Endodermal cell (in vitro differentiated cells): ENCODE measurements around the gene CHST9. TPM values are rescaled to one million over a fixed set of nuclear protein-coding genes. Genes with fewer than 3 reads are reported as not detected.

Source experiments
- DNase-seq: peaks from one replicate; pipeline ENCODE4 v3.0.0-alpha.2; 2017
- H3K27ac ChIP-seq: 2 replicates; pipeline ENCODE4 v1.5.1; 2013; ENCODE audit warnings: mild to moderate bottlenecking, low read depth, low read length, moderate library complexity
- H3K27me3 ChIP-seq: 2 replicates; pipeline ENCODE4 v1.6.1; 2013; ENCODE audit warnings: mild to moderate bottlenecking, low read length, moderate library complexity; ENCODE audit not compliant: insufficient read depth, control insufficient read depth, poor library complexity, severe bottlenecking
- H3K36me3 ChIP-seq: 2 replicates; pipeline ENCODE4 v1.7.0; 2013; ENCODE audit warnings: mild to moderate bottlenecking, low read length, moderate library complexity; ENCODE audit not compliant: control insufficient read depth, insufficient read depth
- H3K4me1 ChIP-seq: one replicate; pipeline ENCODE4 v1.7.0; 2013; ENCODE audit warnings: low read length; ENCODE audit not compliant: control insufficient read depth, insufficient read depth
- H3K4me3 ChIP-seq: 2 replicates; pipeline ENCODE4 v1.5.1; 2013; ENCODE audit warnings: mild to moderate bottlenecking, low read length, moderate library complexity
- H3K9ac ChIP-seq: 2 replicates; pipeline ENCODE4 v1.6.1; 2013; ENCODE audit warnings: mild to moderate bottlenecking, low read length, moderate library complexity; ENCODE audit not compliant: poor library complexity, severe bottlenecking; ENCODE audit errors: extremely low read depth
- H3K9me3 ChIP-seq: 2 replicates; pipeline ENCODE4 v1.6.1; 2013; ENCODE audit warnings: mild to moderate bottlenecking, low read length, moderate library complexity; ENCODE audit not compliant: control insufficient read depth
- H3K27ac Mint-ChIP-seq: 2 replicates; pipeline ENCODE4 v1.8.0; 2020; ENCODE audit warnings: mixed read lengths
- H3K27me3 Mint-ChIP-seq: 2 replicates; pipeline ENCODE4 v1.8.0; 2021; ENCODE audit warnings: mild to moderate bottlenecking, mixed read lengths; ENCODE audit not compliant: insufficient read depth
- H3K36me3 Mint-ChIP-seq: 2 replicates; pipeline ENCODE4 v1.8.0; 2020; ENCODE audit warnings: low read depth, mixed read lengths
- H3K4me1 Mint-ChIP-seq: 2 replicates; pipeline ENCODE4 v1.8.0; 2020; ENCODE audit warnings: mixed read lengths
- H3K4me3 Mint-ChIP-seq: 2 replicates; pipeline ENCODE4 v1.8.0; 2020; ENCODE audit warnings: mild to moderate bottlenecking, moderate library complexity, mixed read lengths
- H3K9me3 Mint-ChIP-seq: 2 replicates; pipeline ENCODE4 v1.8.0; 2020; ENCODE audit warnings: mild to moderate bottlenecking, mixed read lengths
- CTCF ChIP-seq: fragments of 200-600 bp; sonication (generic); conservative IDR thresholded peaks from 2 replicates; pipeline ENCODE4 v1.5.0; 2021; ENCODE audit warnings: antibody characterized with exemption, mild to moderate bottlenecking
- WGBS, 2 experiments: methylation state at CpG; one replicate each; pipeline versions ENCODE4 v1.1.5 to v1.1.7; 2013; ENCODE audit warnings: missing lambda C conversion rate in 2 of 2, mixed read lengths in 1 of 2; ENCODE audit not compliant: insufficient coverage in 1 of 2, insufficient read length in 1 of 2; 5-methylcytosine and 5-hydroxymethylcytosine counted together
- total RNA-seq, 2 donors: library from RNA; stranded (reverse); fragmentation: NEBNext Ultra II Directional in 1 of 2; extraction: Animal tissue kit (Norgen Biotek cat#: 25700) in 1 of 2; gene quantifications; 2 replicates in 1 of 2; 3 replicates in 1 of 2; pipeline ENCODE4 v1.2.1, GENCODE V29; 2021

The CHST9 gene
- total RNA-seq, 2 donors from 2014 or later, result 47.5 to 75.8 TPM

GRCh38 chr18:26909599-26910290 lies 275.4 kb downstream of the CHST9 start:
- WGBS, 2 experiments, result 62 to 85% methylated on average over 2 to 5 of the region's 5 CpGs
- Histone ChIP-seq H3K36me3 (no peaks in the 10 kb centered on the region), H3K4me1 (no peaks in the 10 kb centered on the region), H3K4me3 (no peak overlapping the region), H3K27me3 (no peaks in the 10 kb centered on the region), H3K27ac (no peak overlapping the region), H3K9me3 (peaks cover under 1% of the 10 kb centered on the region), H3K9ac (no peak overlapping the region)
- peaks cover 4% of the 10 kb centered on the region for H3K9me3 Mint-ChIP-seq
- TF ChIP-seq CTCF, result no peak
- no peak overlapping the region for H3K4me3 Mint-ChIP-seq
- no peak overlapping the region for H3K27ac Mint-ChIP-seq
- H3K36me3 Mint-ChIP-seq, result peaks cover 2% of the 10 kb centered on the region
- no peaks in the 10 kb centered on the region for H3K27me3 Mint-ChIP-seq
- peaks cover 2% of the 10 kb centered on the region for H3K4me1 Mint-ChIP-seq
- DNase-seq, result peak; percentile 67

DNA sequence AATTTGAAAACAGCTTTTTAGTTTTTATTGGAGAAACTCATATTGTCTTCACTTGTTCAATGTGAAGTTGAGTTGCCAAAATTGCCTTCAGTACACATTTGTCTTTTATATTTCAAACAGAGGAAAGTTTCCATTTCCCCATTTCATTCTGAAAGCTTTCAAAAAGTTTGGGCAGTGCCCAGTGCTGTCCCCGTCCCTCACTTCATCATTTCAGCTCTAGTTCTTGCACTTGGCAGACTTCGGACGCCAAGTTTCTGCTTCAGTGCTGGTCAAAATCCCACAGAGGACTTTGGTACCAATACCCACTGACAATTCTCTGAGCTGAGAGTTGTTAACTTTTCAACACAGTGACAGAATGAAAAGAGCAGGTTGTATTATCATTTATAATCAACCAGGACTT lies 276.2 kb downstream of the CHST9 start:
- no peak for DNase-seq
- Histone ChIP-seq H3K9me3 (peaks cover 9% of the 10 kb centered on the region), H3K4me1 (no peaks in the 10 kb centered on the region), H3K9ac (no peak overlapping the region), H3K4me3 (no peak overlapping the region), H3K27me3 (no peaks in the 10 kb centered on the region), H3K36me3 (no peaks in the 10 kb centered on the region), H3K27ac (no peak overlapping the region)
- H3K4me1 Mint-ChIP-seq, result peaks cover 2% of the 10 kb centered on the region
- H3K4me3 Mint-ChIP-seq, result no peak overlapping the region
- peaks cover 12% of the 10 kb centered on the region for H3K9me3 Mint-ChIP-seq
- 76 to 90% methylated on average over 3 of the region's 3 CpGs for WGBS, 2 experiments
- TF ChIP-seq CTCF, result no peak
- no peak overlapping the region for H3K27ac Mint-ChIP-seq
- no peaks in the 10 kb centered on the region for H3K27me3 Mint-ChIP-seq
- peaks cover 4% of the 10 kb centered on the region for H3K36me3 Mint-ChIP-seq

DNA sequence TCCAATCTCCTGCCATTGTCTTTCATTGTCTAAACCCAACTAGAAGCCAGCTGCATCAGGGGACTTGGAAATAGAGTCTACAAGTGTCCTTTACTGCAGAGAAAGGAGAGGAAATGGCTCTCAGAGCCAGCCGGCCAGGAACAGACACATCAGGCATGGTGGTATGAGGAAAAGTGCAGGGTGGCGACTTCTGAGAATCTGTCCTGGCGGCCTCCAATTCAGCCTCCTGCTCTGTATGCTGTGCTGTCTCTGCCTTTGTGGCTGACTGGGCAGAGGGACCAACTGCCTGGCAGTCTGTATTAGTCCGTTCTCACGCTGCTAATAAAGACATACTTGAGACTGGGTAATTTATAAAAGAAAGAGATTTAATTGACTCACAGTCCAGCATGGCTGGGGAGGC lies 282.8 kb downstream of the CHST9 start:
- Mint-ChIP-seq H3K27me3 (no peaks in the 10 kb centered on the region), H3K4me3 (no peak overlapping the region), H3K9me3 (peaks cover 34% of the 10 kb centered on the region), H3K4me1 (no peaks in the 10 kb centered on the region), H3K27ac (no peak overlapping the region), H3K36me3 (peaks cover 8% of the 10 kb centered on the region)
- Histone ChIP-seq H3K9ac (no peak overlapping the region), H3K27me3 (no peaks in the 10 kb centered on the region), H3K36me3 (no peaks in the 10 kb centered on the region), H3K4me1 (no peaks in the 10 kb centered on the region), H3K4me3 (no peak overlapping the region), H3K27ac (no peak overlapping the region), H3K9me3 (peaks cover 19% of the 10 kb centered on the region)
- 92 to 96% methylated on average over 4 to 5 of the region's 5 CpGs for WGBS, 2 experiments
- DNase-seq, result no peak
- TF ChIP-seq CTCF, result no peak
